Left lung (tissue), 10 donors: ENCODE measurements around the gene RTEL1. TPM values are rescaled to one million over a fixed set of nuclear protein-coding genes. Genes with fewer than 3 reads are reported as not detected.

Source experiments
- ATAC-seq: fragments of 200-7000 bp; cut with Tn5 transposase; one replicate; pipeline ENCODE4 v1.9.1; 2020; ENCODE audit warnings: moderate library complexity
- DNase-seq, 4 donors: peaks; one replicate each; pipeline ENCODE4 v3.0.0-alpha.2; 2013 to 2020
- H3K27ac ChIP-seq, 2 donors: fragments of 200-600 bp; sonication (generic) in 1 of 2; one replicate each; pipeline versions ENCODE4 v1.5.0 to v1.8.0; 2020 to 2021
- H3K27me3 ChIP-seq, 2 donors: fragments of 200-600 bp; sonication (generic) in 1 of 2; one replicate each; pipeline versions ENCODE4 v1.5.0 to v1.8.0; 2020 to 2021
- H3K36me3 ChIP-seq, 2 donors: fragments of 200-600 bp; sonication (generic) in 1 of 2; one replicate each; pipeline versions ENCODE4 v1.5.0 to v1.8.0; 2020 to 2021
- H3K4me1 ChIP-seq, 2 donors: fragments of 200-600 bp; one replicate each; pipeline ENCODE4 v1.8.0; 2021
- H3K4me3 ChIP-seq, 2 donors: fragments of 200-600 bp; sonication (generic) in 1 of 2; one replicate each; pipeline versions ENCODE4 v1.5.0 to v1.8.0; 2020 to 2021; ENCODE audit warnings: mild to moderate bottlenecking in 1 of 2
- H3K9me3 ChIP-seq, 2 donors: fragments of 200-600 bp; sonication (generic) in 1 of 2; one replicate each; pipeline versions ENCODE4 v1.5.0 to v1.8.0; 2020 to 2021
- intact Hi-C, 2 donors: fragments of 100-400 bp; cut with DNase I; formaldehyde crosslinking; loops; one replicate each; pipeline versions ENCODE4 v1.11.2 to v1.14.2; 2022
- polyA plus RNA-seq, 6 donors: library from polyadenylated mRNA; unstranded; fragments of 120-200 nt; gene quantifications; one replicate each; pipeline ENCODE4 v1.2.1, GENCODE V29; 2013; ENCODE audit not compliant: insufficient read length in 6 of 6
- total RNA-seq, 2 donors: library from RNA; stranded (reverse); fragmentation: NEBNext Ultra II Directional; extraction: Animal tissue kit (Norgen Biotek cat#: 25700); gene quantifications; one replicate each; pipeline ENCODE4 v1.2.1, GENCODE V29; 2021
- TF ChIP-seq, protein P1 (sequence below), 2 donors: fragments of 200-600 bp; sonication (generic) in 1 of 2; IDR thresholded peaks; one replicate each; pipeline versions ENCODE4 v1.5.0 to v1.8.0; 2021; ENCODE audit warnings: antibody characterized with exemption in 2 of 2
- donor health status: DM: no; HTN: yes; CAD: no.
- donor health status: DM: no; HTN: no; CAD: no.

The RTEL1 gene
- total and polyA plus RNA-seq, 8 donors = 19.6 to 38.8 (median 22.4) TPM

DNA sequence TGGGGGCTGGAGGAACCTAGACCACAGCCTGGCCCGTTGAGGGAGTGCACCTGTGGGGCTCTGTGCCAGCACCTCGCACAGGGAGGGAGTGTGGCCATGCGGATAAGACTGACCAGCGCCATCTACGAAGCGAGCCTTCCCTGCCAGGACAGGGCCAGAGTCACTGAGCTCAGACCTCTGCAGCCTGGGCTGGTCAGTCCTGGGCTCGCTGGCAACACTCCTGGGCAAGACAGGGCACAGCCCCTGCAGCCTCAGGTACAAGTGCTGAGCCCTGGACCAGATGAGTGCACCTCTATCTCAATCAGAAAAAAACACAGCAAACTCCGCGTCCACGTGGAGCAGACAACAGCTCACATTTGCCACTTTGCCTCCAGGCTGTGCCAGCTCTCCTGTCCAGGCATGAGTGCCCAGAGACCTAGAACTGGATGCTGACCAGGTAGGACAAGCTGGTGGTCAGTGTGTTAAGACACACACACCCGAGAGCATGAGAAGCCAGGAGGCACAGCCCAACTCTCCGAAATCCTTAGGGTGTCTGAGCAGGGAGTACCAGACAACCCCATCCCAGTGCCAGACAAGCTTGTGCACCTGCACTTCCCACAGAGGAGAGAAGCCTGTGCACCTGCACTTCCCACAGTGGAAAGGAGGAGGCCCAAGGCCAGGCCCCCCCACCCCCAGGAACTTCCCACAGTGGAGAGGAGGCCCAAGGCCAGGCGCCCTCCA is 44.8 kb downstream of the RTEL1 start:
- Histone ChIP-seq H3K36me3 (peaks cover 0 to 53% of the 10 kb centered on the region in 2 donors), H3K9me3 (no peaks in the 10 kb centered on the region), H3K4me3 (no peak overlapping the region), H3K27me3 (no peaks in the 10 kb centered on the region), H3K4me1 (peaks cover 10 to 44% of the 10 kb centered on the region in 2 donors), H3K27ac (no peak overlapping the region)
- peak in 1 of 4 donors; percentile 66 for DNase-seq
- intact Hi-C loops = no loop called here
- no peak for ATAC-seq
- TF ChIP-seq, protein P1, sequence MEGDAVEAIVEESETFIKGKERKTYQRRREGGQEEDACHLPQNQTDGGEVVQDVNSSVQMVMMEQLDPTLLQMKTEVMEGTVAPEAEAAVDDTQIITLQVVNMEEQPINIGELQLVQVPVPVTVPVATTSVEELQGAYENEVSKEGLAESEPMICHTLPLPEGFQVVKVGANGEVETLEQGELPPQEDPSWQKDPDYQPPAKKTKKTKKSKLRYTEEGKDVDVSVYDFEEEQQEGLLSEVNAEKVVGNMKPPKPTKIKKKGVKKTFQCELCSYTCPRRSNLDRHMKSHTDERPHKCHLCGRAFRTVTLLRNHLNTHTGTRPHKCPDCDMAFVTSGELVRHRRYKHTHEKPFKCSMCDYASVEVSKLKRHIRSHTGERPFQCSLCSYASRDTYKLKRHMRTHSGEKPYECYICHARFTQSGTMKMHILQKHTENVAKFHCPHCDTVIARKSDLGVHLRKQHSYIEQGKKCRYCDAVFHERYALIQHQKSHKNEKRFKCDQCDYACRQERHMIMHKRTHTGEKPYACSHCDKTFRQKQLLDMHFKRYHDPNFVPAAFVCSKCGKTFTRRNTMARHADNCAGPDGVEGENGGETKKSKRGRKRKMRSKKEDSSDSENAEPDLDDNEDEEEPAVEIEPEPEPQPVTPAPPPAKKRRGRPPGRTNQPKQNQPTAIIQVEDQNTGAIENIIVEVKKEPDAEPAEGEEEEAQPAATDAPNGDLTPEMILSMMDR (IDR thresholded peaks at IDR 0.05) = no peak

DNA sequence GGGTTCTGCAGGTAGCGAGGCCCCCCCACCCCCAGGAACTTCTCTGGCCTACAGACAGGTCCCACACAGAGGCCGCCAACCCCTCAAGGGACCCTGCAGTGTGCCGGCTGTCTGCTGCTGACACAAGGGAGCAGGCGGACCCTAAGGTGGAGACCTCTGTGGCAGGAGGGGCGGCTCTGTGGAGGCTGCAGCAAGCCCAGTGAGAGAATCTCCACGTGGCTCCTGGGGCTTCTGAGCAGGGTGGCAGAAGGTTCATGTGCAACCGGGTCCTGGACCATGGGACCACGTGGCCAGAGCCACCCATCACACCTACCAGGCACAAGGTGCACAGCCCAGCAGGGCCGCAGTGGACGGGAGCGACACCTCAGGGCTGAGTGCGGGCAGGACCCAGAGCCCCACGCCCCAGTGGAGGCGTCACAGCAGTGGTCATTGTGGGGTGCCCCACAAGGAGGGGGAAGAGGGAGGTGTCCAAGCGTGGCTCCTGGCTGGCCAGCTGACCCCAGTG is 45.4 kb downstream of the RTEL1 start:
- Histone ChIP-seq H3K9me3 (no peaks in the 10 kb centered on the region), H3K4me1 (peaks cover 11 to 40% of the 10 kb centered on the region in 2 donors), H3K27ac (no peak overlapping the region), H3K27me3 (no peaks in the 10 kb centered on the region), H3K36me3 (peaks cover 0 to 53% of the 10 kb centered on the region in 2 donors), H3K4me3 (no peak overlapping the region)
- peak in 2 of 4 donors; percentile 30 to 67 for DNase-seq
- no peak for ATAC-seq
- TF ChIP-seq, protein P1 (IDR thresholded peaks at IDR 0.05) = no peak
- intact Hi-C loops = no loop called here

DNA sequence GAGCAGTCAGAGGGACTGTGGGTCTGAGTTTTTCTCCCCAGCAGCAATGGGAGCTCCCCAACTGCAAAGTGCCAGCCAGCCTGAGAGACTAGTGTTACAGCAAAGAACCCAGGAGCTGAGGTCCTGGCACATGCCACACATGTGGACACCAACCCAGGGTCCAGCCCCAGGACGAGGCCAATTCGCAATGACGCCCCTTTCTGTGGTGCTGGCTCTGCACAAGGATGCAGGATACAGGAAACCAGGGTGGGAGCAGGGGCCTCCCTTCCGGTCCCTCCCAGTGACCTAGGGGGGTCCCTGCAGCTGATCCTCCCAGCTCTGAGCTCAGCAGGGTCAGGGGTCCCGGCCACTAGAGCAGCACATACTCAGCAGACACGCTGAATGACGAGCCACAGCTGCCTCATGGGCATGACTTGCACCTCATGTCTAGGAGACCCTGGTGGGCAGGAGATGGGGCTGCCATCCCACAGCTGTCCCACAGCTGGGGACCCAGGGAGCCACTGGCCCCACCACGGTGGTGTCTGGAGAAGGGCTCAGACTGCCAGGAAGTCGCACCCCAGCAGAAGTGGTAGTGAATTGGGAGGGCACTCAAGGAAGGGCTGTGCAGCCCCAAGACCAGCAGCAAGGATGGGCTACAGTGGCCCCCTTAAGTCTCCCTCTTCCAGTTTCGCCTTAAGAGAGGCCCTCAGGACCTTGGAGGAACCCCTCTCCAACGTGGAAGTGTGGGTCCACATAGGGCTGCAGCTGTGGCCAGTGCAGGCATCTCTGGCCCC is 46.0 kb downstream of the RTEL1 start:
- Histone ChIP-seq H3K36me3 (peaks cover 0 to 55% of the 10 kb centered on the region in 2 donors), H3K9me3 (no peaks in the 10 kb centered on the region), H3K27me3 (no peaks in the 10 kb centered on the region), H3K4me1 (peaks cover 17 to 40% of the 10 kb centered on the region in 2 donors), H3K4me3 (no peak overlapping the region), H3K27ac (no peak overlapping the region)
- DNase-seq (peak in 1 of 4 donors; percentile 42), ATAC-seq (no peak)
- TF ChIP-seq, protein P1 (IDR thresholded peaks at IDR 0.05) = no peak
- intact Hi-C loops = no loop called here

DNA sequence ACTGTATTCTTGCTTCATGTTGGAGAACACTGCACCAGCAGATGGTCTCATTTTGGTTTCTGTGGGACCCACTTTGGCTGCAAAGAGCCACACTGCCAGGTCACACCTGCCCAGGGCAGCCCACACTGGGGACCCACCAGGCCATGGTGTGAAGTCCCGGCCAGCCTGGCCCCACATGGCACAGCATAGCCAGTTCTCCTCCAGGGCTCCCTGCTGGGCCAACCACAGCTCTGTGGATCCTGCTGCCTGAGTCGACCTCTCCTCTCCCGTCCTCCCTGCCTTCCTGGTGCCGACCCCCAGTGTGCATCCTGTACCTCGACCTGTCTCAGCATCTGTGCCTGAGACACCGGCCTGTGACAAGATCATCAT is 46.6 kb downstream of the RTEL1 start:
- H3K27ac ChIP-seq = no peak overlapping the region
- intact Hi-C loops = no loop called here
- no peak overlapping the region for H3K4me3 ChIP-seq
- H3K36me3 ChIP-seq = peaks cover 0 to 55% of the 10 kb centered on the region in 2 donors
- DNase-seq (peak in 1 of 4 donors; percentile 52), ATAC-seq (no peak)
- TF ChIP-seq, protein P1 (IDR thresholded peaks at IDR 0.05) = no peak
- no peaks in the 10 kb centered on the region for H3K27me3 ChIP-seq
- H3K4me1 ChIP-seq = peaks cover 14 to 40% of the 10 kb centered on the region in 2 donors
- H3K9me3 ChIP-seq = no peaks in the 10 kb centered on the region
